ENCODE results near the gene TMEM254. TPM values are rescaled to one million over a fixed set of nuclear protein-coding genes. Genes with fewer than 3 reads are reported as not detected.
A peak's percentile ranks its signal among the peaks of the same experiment; 100 is the strongest.

Gene TMEM254
- total and polyA plus RNA-seq, 2 of the 13 experiments (the other 11 are each of a cell fraction or from before 2014, with no cell fraction given), result 11.2 to 39.0 TPM

DNA sequence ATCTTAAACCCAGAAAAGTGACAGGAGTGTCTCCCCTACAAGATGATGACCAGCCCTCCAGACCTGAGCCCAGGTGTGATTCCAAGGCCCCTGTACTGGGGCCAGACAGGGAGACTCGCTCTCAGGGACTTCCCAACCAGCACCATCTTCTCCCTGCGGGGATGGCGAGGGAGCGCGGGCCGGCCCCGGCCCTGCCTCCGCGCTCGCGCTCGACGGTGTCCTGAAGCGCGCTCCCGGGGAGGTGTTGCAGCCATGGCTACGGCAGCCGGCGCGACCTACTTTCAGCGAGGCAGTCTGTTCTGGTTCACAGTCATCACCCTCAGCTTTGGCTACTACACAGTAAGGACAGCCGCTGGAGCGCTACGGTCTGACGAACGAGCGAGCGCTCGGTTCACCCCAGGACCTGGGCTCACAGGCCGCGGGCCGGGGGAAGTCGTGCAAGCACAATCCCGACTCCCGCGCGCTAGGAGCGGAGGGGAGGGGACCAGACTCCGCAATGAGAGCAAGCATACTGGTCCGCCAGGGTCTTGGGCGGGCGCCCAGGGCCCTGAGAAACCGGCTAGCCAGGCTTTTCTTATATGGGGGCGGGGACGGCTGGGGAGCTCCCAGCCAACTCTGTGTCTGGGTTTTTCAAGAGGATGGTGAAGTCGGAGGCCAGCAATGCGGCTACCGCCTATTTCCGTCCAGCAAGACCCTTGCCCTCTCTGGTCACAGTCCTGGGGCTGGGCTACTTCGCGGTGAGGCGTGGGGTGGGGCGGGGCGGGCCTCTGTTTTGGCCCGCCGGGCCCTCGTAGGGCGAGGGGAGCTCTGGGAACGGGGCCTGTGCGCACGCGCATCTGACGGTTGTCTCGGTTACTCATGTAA lies at the start of gene TMEM254 (continued):
- TF ChIP-seq, protein P1, sequence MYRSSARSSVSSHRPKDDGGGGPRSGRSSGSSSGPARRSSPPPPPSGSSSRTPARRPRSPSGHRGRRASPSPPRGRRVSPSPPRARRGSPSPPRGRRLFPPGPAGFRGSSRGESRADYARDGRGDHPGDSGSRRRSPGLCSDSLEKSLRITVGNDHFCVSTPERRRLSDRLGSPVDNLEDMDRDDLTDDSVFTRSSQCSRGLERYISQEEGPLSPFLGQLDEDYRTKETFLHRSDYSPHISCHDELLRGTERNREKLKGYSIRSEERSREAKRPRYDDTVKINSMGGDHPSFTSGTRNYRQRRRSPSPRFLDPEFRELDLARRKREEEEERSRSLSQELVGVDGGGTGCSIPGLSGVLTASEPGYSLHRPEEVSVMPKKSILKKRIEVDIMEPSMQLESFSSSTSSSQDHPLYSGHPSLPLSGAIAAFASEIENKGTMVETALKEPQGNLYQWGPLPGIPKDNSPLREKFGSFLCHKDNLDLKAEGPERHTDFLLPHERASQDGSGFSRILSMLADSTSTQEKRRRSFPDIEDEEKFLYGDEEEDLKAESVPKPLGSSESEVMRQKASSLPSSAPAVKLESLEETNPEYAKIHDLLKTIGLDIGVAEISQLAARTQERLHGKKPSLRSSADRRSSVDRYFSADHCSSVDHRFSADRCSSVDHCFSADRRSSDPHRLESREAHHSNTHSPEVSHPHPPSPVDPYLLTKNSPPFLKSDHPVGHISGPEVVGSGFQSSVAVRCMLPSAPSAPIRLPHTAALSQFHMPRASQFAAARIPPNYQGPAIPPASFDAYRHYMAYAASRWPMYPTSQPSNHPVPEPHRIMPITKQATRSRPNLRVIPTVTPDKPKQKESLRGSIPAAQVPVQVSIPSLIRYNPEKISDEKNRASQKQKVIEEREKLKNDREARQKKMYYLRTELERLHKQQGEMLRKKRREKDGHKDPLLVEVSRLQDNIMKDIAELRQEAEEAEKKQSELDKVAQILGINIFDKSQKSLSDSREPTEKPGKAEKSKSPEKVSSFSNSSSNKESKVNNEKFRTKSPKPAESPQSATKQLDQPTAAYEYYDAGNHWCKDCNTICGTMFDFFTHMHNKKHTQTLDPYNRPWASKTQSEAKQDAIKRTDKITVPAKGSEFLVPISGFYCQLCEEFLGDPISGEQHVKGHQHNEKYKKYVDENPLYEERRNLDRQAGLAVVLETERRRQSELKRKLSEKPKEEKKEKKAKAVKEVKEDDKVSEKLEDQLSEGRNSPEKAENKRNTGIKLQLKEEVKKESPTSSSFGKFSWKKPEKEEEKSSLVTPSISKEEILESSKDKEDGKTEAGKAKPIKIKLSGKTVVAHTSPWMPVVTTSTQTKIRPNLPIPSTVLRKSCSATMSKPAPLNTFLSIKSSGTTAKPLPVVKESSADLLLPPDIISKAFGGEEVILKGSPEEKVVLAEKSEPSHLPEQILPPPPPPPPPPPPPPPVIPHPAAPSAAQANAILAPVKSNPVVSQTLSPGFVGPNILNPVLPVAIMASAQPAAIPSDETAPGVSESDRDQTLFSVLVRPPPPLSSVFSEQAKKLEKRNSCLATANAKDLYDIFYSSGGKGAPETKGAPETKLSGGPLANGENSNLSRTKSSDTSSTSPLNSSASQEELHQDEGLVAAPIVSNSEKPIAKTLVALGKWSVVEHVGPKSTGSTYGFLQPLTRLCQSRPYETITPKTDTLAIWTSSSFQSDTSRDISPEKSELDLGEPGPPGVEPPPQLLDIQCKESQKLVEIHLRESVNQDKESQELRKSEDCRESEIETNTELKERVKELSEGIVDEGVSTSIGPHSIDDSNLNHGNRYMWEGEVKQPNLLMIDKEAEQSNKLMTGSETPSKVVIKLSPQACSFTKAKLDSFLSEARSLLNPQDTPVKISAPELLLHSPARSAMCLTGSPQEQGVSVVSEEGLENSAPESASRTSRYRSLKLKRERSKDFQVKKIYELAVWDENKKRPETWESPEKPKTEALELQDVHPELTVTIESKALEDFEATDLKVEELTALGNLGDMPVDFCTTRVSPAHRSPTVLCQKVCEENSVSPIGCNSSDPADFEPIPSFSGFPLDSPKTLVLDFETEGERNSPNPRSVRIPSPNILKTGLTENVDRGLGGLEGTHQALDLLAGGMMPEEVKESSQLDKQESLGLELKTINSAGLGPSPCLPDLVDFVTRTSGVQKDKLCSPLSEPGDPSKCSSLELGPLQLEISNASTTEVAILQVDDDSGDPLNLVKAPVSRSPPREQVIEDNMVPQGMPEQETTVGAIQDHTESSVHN (CRISPR knock-in tag; IDR thresholded peaks at IDR 0.05), result no peak
- TF ChIP-seq POLR2AphosphoS5 (IDR thresholded peaks at IDR 0.05; ENCODE audit: low read depth, low read length) (peak; percentile 77), MTA1 (CRISPR knock-in tag; IDR thresholded peaks at IDR 0.05; ENCODE audit: borderline replicate concordance) (peak; percentile 64; the same call in 1 of the 2 replicates), ETV5 (CRISPR knock-in tag; IDR thresholded peaks at IDR 0.05; ENCODE audit: borderline replicate concordance) (no peak; the same call in none of the 2 replicates), AGO2 (optimal IDR thresholded peaks at IDR 0.05; ENCODE audit: low read depth, low read length) (peak; percentile 89), RXRB (CRISPR knock-in tag; IDR thresholded peaks at IDR 0.05; ENCODE audit: borderline replicate concordance) (no peak)
- TF ChIP-seq, protein P2, sequence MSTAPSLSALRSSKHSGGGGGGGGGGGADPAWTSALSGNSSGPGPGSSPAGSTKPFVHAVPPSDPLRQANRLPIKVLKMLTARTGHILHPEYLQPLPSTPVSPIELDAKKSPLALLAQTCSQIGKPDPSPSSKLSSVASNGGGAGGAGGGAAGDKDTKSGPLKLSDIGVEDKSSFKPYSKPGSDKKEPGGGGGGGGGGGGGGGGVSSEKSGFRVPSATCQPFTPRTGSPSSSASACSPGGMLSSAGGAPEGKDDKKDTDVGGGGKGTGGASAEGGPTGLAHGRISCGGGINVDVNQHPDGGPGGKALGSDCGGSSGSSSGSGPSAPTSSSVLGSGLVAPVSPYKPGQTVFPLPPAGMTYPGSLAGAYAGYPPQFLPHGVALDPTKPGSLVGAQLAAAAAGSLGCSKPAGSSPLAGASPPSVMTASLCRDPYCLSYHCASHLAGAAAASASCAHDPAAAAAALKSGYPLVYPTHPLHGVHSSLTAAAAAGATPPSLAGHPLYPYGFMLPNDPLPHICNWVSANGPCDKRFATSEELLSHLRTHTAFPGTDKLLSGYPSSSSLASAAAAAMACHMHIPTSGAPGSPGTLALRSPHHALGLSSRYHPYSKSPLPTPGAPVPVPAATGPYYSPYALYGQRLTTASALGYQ (CRISPR knock-in tag; IDR thresholded peaks at IDR 0.05), result no peak
- TF ChIP-seq, protein P3, sequence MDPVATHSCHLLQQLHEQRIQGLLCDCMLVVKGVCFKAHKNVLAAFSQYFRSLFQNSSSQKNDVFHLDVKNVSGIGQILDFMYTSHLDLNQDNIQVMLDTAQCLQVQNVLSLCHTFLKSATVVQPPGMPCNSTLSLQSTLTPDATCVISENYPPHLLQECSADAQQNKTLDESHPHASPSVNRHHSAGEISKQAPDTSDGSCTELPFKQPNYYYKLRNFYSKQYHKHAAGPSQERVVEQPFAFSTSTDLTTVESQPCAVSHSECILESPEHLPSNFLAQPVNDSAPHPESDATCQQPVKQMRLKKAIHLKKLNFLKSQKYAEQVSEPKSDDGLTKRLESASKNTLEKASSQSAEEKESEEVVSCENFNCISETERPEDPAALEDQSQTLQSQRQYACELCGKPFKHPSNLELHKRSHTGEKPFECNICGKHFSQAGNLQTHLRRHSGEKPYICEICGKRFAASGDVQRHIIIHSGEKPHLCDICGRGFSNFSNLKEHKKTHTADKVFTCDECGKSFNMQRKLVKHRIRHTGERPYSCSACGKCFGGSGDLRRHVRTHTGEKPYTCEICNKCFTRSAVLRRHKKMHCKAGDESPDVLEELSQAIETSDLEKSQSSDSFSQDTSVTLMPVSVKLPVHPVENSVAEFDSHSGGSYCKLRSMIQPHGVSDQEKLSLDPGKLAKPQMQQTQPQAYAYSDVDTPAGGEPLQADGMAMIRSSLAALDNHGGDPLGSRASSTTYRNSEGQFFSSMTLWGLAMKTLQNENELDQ (CRISPR knock-in tag; IDR thresholded peaks at IDR 0.05; ENCODE audit: borderline replicate concordance), result no peak; the same call in 1 of the 2 replicates
- TF ChIP-seq, protein P4, sequence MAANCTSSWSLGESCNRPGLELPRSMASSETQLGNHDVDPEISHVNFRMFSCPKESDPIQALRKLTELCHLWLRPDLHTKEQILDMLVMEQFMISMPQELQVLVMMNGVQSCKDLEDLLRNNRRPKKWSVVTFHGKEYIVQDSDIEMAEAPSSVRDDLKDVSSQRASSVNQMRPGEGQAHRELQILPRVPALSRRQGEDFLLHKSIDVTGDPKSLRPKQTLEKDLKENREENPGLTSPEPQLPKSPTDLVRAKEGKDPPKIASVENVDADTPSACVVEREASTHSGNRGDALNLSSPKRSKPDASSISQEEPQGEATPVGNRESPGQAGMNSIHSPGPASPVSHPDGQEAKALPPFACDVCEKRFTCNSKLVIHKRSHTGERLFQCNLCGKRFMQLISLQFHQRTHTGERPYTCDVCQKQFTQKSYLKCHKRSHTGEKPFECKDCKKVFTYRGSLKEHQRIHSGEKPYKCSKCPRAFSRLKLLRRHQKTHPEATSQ (CRISPR knock-in tag; IDR thresholded peaks at IDR 0.05; ENCODE audit: borderline replicate concordance), result no peak
- TF ChIP-seq, protein P5, sequence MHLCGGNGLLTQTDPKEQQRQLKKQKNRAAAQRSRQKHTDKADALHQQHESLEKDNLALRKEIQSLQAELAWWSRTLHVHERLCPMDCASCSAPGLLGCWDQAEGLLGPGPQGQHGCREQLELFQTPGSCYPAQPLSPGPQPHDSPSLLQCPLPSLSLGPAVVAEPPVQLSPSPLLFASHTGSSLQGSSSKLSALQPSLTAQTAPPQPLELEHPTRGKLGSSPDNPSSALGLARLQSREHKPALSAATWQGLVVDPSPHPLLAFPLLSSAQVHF (CRISPR knock-in tag; IDR thresholded peaks at IDR 0.05), result no peak
- TF ChIP-seq, protein P6, sequence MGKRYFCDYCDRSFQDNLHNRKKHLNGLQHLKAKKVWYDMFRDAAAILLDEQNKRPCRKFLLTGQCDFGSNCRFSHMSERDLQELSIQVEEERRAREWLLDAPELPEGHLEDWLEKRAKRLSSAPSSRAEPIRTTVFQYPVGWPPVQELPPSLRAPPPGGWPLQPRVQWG (CRISPR knock-in tag; IDR thresholded peaks at IDR 0.05; ENCODE audit: borderline replicate concordance, low read depth), result no peak
